Ishikawa (cell line): ENCODE measurements around the gene PPIP5K2.

Experiments
- CEBPB ChIP-seq: IDR thresholded peaks from 2 replicates; pipeline ENCODE4 v1.6.1; 2012
- CREB1 ChIP-seq: IDR thresholded peaks from 2 replicates; pipeline ENCODE4 v1.6.1; 2012; ENCODE audit warnings: low read depth
- EGR1 ChIP-seq: IDR thresholded peaks from 2 replicates; pipeline ENCODE4 v1.6.1; 2012
- EP300 ChIP-seq: IDR thresholded peaks from 2 replicates; pipeline ENCODE4 v1.6.1; 2012; ENCODE audit warnings: borderline replicate concordance
- FOXM1 ChIP-seq: IDR thresholded peaks from 2 replicates; pipeline ENCODE4 v1.6.1; 2012; ENCODE audit warnings: low read depth, borderline replicate concordance
- MAX ChIP-seq: IDR thresholded peaks from 2 replicates; pipeline ENCODE4 v1.6.1; 2012
- NFIC ChIP-seq: IDR thresholded peaks from 2 replicates; pipeline ENCODE4 v1.6.1; 2012
- RAD21 ChIP-seq: IDR thresholded peaks from 2 replicates; pipeline ENCODE4 v1.6.1; 2012; ENCODE audit warnings: low read depth
- REST ChIP-seq: IDR thresholded peaks from 2 replicates; pipeline ENCODE4 v1.6.1; 2012; ENCODE audit warnings: low read depth, mild to moderate bottlenecking
- TAF1 ChIP-seq: IDR thresholded peaks from 2 replicates; pipeline ENCODE4 v1.6.1; 2012; ENCODE audit warnings: low read depth, mild to moderate bottlenecking
- TCF12 ChIP-seq: IDR thresholded peaks from 2 replicates; pipeline ENCODE4 v1.6.1; 2012; ENCODE audit warnings: low read depth
- TEAD4 ChIP-seq: IDR thresholded peaks from 2 replicates; pipeline ENCODE4 v1.6.1; 2012
- USF1 ChIP-seq: IDR thresholded peaks from 2 replicates; pipeline ENCODE4 v1.6.1; 2012
- YY1 ChIP-seq: IDR thresholded peaks from 2 replicates; pipeline ENCODE4 v1.6.1; 2012; ENCODE audit warnings: low read depth
- ZBTB7A ChIP-seq: IDR thresholded peaks from 2 replicates; pipeline ENCODE4 v1.6.1; 2012; ENCODE audit warnings: low read depth

The PPIP5K2 gene

DNA sequence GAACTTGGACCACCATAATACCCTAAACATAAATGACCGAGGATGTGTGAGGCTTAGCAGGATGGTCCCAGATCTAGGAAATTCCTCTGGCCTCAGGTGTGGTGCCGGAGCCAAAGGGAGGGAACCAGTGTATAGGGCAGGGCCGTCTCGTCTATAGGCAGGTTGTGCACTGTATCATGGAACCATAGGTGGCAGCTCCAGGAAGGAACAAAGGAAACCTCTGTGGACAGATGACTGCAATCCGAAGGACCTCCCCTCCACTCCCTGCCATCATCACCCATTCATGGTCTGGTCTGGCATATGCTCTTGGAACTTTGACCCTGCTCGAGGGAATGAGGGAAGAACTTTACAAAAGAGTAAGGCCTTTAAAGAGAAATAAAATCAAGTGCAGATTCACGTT, 135.6 kb downstream of the PPIP5K2 start:
- no peak for TF ChIP-seq TAF1
- no peak for TF ChIP-seq ZBTB7A
- TF ChIP-seq NFIC, result no peak
- no peak for TF ChIP-seq MAX
- TF ChIP-seq REST, result no peak
- no peak for TF ChIP-seq EGR1
- no peak for TF ChIP-seq EP300
- no peak for TF ChIP-seq CEBPB
- no peak for TF ChIP-seq RAD21
- TF ChIP-seq YY1, result no peak
- TF ChIP-seq CREB1, result no peak
- no peak for TF ChIP-seq TCF12
- TF ChIP-seq TEAD4, result no peak
- TF ChIP-seq FOXM1, result no peak
- no peak for TF ChIP-seq USF1

DNA sequence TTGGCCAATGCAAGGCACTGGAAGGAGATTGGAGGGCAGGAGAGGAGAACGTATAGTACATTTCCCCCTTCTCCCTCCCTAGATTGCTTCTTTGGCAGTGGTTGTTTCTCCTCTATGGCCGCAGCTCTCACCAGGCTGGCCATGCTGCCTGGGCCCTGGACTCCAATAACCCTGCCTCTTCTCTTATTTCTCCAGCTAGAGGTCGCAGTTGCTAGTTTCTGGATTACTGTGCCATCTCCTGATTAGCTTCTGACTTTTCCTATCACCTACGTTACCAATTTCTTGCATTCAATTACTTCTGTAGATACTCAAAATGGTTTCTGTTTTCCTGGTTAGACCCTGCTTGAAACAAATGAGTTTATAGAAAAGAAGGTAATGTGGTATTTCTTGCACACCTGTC, 136.1 kb downstream of the PPIP5K2 start:
- no peak for TF ChIP-seq TCF12
- no peak for TF ChIP-seq MAX
- TF ChIP-seq EP300, result no peak
- no peak for TF ChIP-seq YY1
- TF ChIP-seq NFIC, result no peak
- TF ChIP-seq EGR1, result no peak
- TF ChIP-seq FOXM1, result no peak
- no peak for TF ChIP-seq REST
- no peak for TF ChIP-seq TEAD4
- TF ChIP-seq RAD21, result no peak
- no peak for TF ChIP-seq CEBPB
- no peak for TF ChIP-seq ZBTB7A

GRCh38 chr5:103258368-103258956, 138.4 kb downstream of the PPIP5K2 start, which contains the start of gene MACIR:
TSS of gene MACIR (plus strand) at chr5:103258763. CDS start at chr5:103275920, 17,157 bp downstream.
- TF ChIP-seq TAF1 (peak; percentile 82), TEAD4 (0 out of 2 replicates have a peak, but pooled peaks have one; percentile 26), NFIC (no peak), EGR1 (peak; percentile 86), EP300 (no peak), FOXM1 (no peak), CREB1 (no peak), TCF12 (no peak), RAD21 (peak; percentile 3; the same call in 1 of the 2 replicates), ZBTB7A (peak; percentile 73; the same call in 1 of the 2 replicates), USF1 (no peak)

DNA sequence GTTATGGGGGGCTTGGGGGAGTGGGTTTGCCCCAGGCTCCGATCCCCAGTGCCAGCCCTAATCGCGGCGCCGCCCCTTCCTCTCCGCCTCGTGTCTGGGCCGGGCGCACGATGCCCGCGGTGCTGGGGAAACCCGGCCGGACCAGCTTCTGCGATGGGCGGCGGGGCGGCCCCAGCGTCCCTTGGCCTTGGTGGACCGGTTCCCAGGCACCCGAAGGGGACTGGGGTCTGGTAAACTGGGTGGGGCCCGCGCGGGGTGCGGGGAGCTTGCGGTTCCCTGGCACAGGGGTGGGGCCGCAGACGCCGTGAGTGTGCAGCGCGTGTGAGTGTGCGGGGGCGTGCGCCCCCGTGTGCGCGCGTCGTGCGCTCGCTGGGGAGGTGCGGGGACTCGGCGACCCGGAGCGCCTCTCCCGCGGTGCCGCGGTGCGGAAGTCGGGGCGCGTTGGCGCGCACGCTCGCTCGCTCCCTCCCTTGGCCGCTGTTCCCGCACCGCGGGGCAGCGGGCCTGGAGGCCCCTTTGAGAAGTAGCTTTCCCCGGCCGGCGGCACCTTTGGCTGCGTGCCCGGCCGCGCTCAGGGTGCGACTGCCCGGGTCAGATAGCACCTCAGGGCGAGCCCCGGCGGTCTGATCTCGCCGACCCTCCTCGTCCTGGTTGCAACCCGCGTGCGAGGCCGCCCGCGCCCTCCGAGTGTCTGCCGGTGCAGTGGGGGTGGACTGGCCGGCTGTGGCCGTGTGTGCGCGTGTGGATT, 139.0 kb downstream of the PPIP5K2 start:
- TF ChIP-seq TEAD4, result no peak; the same call in 1 of the 2 replicates
- TF ChIP-seq EP300, result 0 out of 2 replicates have a peak, but pooled peaks have one; percentile 7
- peak; percentile 92 for TF ChIP-seq EGR1
- TF ChIP-seq NFIC, result peak; percentile 80
- TF ChIP-seq ZBTB7A, result peak; percentile 49
- peak; percentile 85 for TF ChIP-seq MAX

DNA sequence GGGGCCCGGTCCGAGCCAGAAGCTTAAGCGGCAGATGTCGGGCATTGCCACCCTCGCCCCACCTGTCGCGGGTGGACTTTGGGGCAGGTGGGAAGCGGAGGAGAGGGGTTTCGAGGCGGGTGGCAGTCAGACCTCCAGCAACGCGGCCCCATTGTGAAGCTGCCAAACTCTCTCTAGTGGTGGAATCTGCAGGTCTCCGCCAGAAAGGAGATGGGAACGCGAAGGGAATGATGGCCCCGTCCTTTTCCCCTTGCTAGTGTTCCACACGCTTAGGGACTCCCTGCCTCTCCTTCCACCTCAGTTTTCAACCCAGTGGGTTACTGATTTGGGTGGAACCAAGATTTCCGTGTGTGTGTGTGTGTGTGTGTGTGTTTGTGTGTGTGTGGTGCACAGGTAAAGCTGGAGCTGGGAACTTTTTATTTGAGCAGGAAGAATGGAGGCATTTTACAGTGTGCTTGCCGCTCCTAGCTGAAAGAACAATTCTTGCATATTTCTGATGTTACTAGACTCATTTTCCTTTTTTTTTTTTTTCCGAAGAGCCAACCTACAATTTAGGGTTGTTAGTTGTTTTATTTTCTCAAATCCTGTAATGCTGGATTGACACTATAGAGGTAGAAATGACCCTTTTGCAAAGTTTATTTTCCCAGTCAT, 139.7 kb downstream of the PPIP5K2 start:
- peak; percentile 18; the same call in 1 of the 2 replicates for TF ChIP-seq TCF12
- TF ChIP-seq CREB1, result no peak
